ENCODE results near the gene CD226. TPM values are rescaled to one million over a fixed set of nuclear protein-coding genes. Genes with fewer than 3 reads are reported as not detected.

Gene CD226
- total and polyA plus RNA-seq, 2 of the 13 experiments (the other 11 are each of a cell fraction or from before 2014, with no cell fraction given), result 0.13 to 0.77 TPM

- POLR2A ChIA-PET, result no interaction called here
- intact Hi-C loops (cut with micrococcal nuclease; ENCODE audit: unreplicated experiment), result no loop called here
These were observed 132.8 kb downstream of the CD226 start for GRCh38 chr18:69814861-69815385.

GRCh38 chr18:69813559-69813958 lies 134.1 kb downstream of the CD226 start:
- intact Hi-C loops (cut with micrococcal nuclease; ENCODE audit: unreplicated experiment), result no loop called here
- Histone ChIP-seq H3K4me3 (replicated peaks in 1 of 3; ENCODE audit: insufficient read depth in 1 of 3, low read depth in 2 of 3, low read length in 3 of 3) (no peak overlapping the region), H3K79me2 (ENCODE audit: insufficient read depth, low read length) (no peaks in the 10 kb centered on the region), H3K9me3 (ENCODE audit: low read length) (no peaks in the 10 kb centered on the region), H3K27ac (ENCODE audit: extremely low read length, insufficient read depth, low read length) (no peak overlapping the region), H3K4me1 (ENCODE audit: insufficient read depth, low read length) (peaks cover 22% of the 10 kb centered on the region), H3K36me3 (replicated peaks in 1 of 2; ENCODE audit: control insufficient read depth in 1 of 2, insufficient read depth in 2 of 2, low read length in 2 of 2) (no peaks in the 10 kb centered on the region; a peak in 1 of 5 replicates), H2AFZ (ENCODE audit: low read length) (no peak overlapping the region), H3K4me2 (ENCODE audit: low read depth, low read length) (no peak overlapping the region), H3K27me3 (ENCODE audit: control insufficient read depth in 1 of 2, insufficient read depth in 2 of 2, low read length in 2 of 2) (no peaks in the 10 kb centered on the region), H4K20me1 (ENCODE audit: insufficient read depth, low read length) (no peaks in the 10 kb centered on the region), H3K9ac (ENCODE audit: insufficient read depth, low read depth, low read length) (no peak overlapping the region)
- peak; percentile 48; the same call in 1 of the 3 replicates for ATAC-seq
- ChIA-PET CTCF (ENCODE audit: low intra/inter-chr PET ratio, low total read pairs) (no interaction called here), POLR2A (no interaction called here)
- in situ Hi-C loops (cut with HindIII; ENCODE audit: extremely low pct_ligation_motif_present, low pct_unique_long_range_greater_than_20kb), result no loop called here
- no peak for TF ChIP-seq ZNF816 (CRISPR knock-in tag; IDR thresholded peaks at IDR 0.05; ENCODE audit: borderline replicate concordance)
- peak; percentile 53; the same call in 1 of the 2 replicates for TF ChIP-seq CEBPB (IDR thresholded peaks at IDR 0.05; ENCODE audit: borderline replicate concordance, low read depth, low read length)
- no peak for TF ChIP-seq BCL3 (CRISPR knock-in tag; IDR thresholded peaks at IDR 0.05)
- TF ChIP-seq ZMYM4 (CRISPR knock-in tag; IDR thresholded peaks at IDR 0.05), result peak; percentile 17; the same call in 1 of the 2 replicates
- peak; percentile 68 for TF ChIP-seq CEBPG (CRISPR knock-in tag; IDR thresholded peaks at IDR 0.05)
- FAIRE-seq, result no peak
- no peak for DNase-seq (ENCODE audit: low spot score)
- 46% methylated on average over 1 of the region's 1 CpG for WGBS (ENCODE audit: low lambda C conversion rate)
- no TSS peak for BruUV-seq (replicated peaks)

More at GRCh38 chr18:69814861-69815385, 132.8 kb downstream of the CD226 start:
- 69% methylated on average over 4 of the region's 4 CpGs for WGBS (ENCODE audit: low lambda C conversion rate)
- DNase-seq (ENCODE audit: low spot score) (no peak), ATAC-seq (no peak), FAIRE-seq (no peak)
- no peak overlapping the region for H2AFZ ChIP-seq (ENCODE audit: low read length)
- no peaks in the 10 kb centered on the region for H3K9me3 ChIP-seq (ENCODE audit: low read length)
- H3K4me1 ChIP-seq (ENCODE audit: insufficient read depth, low read length), result peaks cover 22% of the 10 kb centered on the region
- no peaks in the 10 kb centered on the region for H3K79me2 ChIP-seq (ENCODE audit: insufficient read depth, low read length)
- H3K4me3 ChIP-seq (replicated peaks in 1 of 3; ENCODE audit: insufficient read depth in 1 of 3, low read depth in 2 of 3, low read length in 3 of 3), result no peak overlapping the region
- in situ Hi-C loops (cut with HindIII; ENCODE audit: extremely low pct_ligation_motif_present, low pct_unique_long_range_greater_than_20kb), result no loop called here
- CTCF ChIA-PET (ENCODE audit: low intra/inter-chr PET ratio, low total read pairs), result no interaction called here
- no peaks in the 10 kb centered on the region for H3K27me3 ChIP-seq (ENCODE audit: control insufficient read depth in 1 of 2, insufficient read depth in 2 of 2, low read length in 2 of 2)
- BruUV-seq (replicated peaks), result no TSS peak
- H3K9ac ChIP-seq (ENCODE audit: insufficient read depth, low read depth, low read length), result no peak overlapping the region
- no peak overlapping the region for H3K27ac ChIP-seq (ENCODE audit: extremely low read length, insufficient read depth, low read length)
- no peaks in the 10 kb centered on the region for H4K20me1 ChIP-seq (ENCODE audit: insufficient read depth, low read length)
- H3K36me3 ChIP-seq (replicated peaks in 1 of 2; ENCODE audit: control insufficient read depth in 1 of 2, insufficient read depth in 2 of 2, low read length in 2 of 2), result no peaks in the 10 kb centered on the region; a peak in 1 of 5 replicates
- no peak for TF ChIP-seq ZNF512 (CRISPR knock-in tag; IDR thresholded peaks at IDR 0.05)
- 0 out of 2 replicates have a peak, but pooled peaks have one; percentile 26 for TF ChIP-seq ZNF652 (CRISPR knock-in tag; IDR thresholded peaks at IDR 0.05; ENCODE audit: borderline replicate concordance, low read depth)
- no peak for TF ChIP-seq ZNF33B (CRISPR knock-in tag; IDR thresholded peaks at IDR 0.05)
- no peak for TF ChIP-seq PAF1 (CRISPR knock-in tag; IDR thresholded peaks at IDR 0.05)
- H3K4me2 ChIP-seq (ENCODE audit: low read depth, low read length), result no peak overlapping the region
